ENCODE data around the gene QRICH1. TPM values are rescaled to one million over a fixed set of nuclear protein-coding genes. Genes with fewer than 3 reads are reported as not detected.
A peak's percentile ranks its signal among the peaks of the same experiment; 100 is the strongest.

The QRICH1 gene
- polyA plus RNA-seq, 3 donors = 9.3 to 150 (median 16.1) TPM

DNA sequence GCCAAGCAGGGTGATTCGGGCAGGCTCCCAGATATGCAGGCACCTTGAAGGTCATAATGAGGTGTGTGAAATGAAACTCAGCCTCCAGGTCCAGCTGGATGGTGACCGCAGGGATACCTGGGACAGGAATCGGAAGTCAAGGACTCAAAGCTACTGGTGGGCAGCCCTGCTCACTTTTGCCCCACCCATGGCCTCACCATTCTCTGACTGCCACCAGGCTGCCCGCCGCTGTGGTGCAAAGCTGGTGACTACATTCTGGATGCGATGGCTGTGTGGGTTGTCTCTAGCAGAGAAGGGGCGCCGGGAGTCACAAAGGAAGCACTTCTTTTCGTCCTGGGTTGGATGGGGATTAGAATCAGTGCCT is 38.2 kb upstream of the QRICH1 start:
- H3K4me3 Mint-ChIP-seq = peak overlapping the region; percentile 82 to 92
- Histone ChIP-seq H3K4me1 (ENCODE audit: control insufficient read depth in 1 of 2, insufficient read depth in 2 of 2, low read length in 2 of 2) (peaks cover 14 to 20% of the 10 kb centered on the region in 2 donors), H3K9ac (ENCODE audit: insufficient read depth, low read length, poor library complexity, severe bottlenecking) (peak overlapping the region; percentile 66), H3K4me3 (replicated peaks in 1 of 3; ENCODE audit: low read depth in 2 of 3, low read length in 3 of 3) (peak overlapping the region in 2 of 3 experiments; percentile 58 to 78), H3K9me3 (replicated peaks in 1 of 2; ENCODE audit: control insufficient read depth in 1 of 2, insufficient read depth in 1 of 2, low read length in 2 of 2) (no peaks in the 10 kb centered on the region), H4K20me1 (ENCODE audit: insufficient read depth, low read length) (no peaks in the 10 kb centered on the region), H3K36me3 (replicated peaks in 1 of 2; ENCODE audit: control insufficient read depth in 1 of 2, insufficient read depth in 2 of 2, low read length in 2 of 2) (no peaks in the 10 kb centered on the region), H3K27ac (ENCODE audit: low read depth in 1 of 2, low read length in 2 of 2) (peak overlapping the region in 1 of 2 donors; percentile 54), H3K4me2 (replicated peaks; ENCODE audit: extremely low read depth, low read length, poor library complexity, severe bottlenecking) (peak overlapping the region; percentile 87), H3K79me2 (ENCODE audit: insufficient read depth, low read length) (no peaks in the 10 kb centered on the region), H2AFZ (ENCODE audit: insufficient read depth, low read depth, low read length, poor library complexity, severe bottlenecking) (peak overlapping the region; percentile 87), H3K27me3 (ENCODE audit: control insufficient read depth in 2 of 2, insufficient read depth in 2 of 2, low read length in 2 of 2) (no peaks in the 10 kb centered on the region)
- no peak for DNase-seq
- TF ChIP-seq, protein P1, sequence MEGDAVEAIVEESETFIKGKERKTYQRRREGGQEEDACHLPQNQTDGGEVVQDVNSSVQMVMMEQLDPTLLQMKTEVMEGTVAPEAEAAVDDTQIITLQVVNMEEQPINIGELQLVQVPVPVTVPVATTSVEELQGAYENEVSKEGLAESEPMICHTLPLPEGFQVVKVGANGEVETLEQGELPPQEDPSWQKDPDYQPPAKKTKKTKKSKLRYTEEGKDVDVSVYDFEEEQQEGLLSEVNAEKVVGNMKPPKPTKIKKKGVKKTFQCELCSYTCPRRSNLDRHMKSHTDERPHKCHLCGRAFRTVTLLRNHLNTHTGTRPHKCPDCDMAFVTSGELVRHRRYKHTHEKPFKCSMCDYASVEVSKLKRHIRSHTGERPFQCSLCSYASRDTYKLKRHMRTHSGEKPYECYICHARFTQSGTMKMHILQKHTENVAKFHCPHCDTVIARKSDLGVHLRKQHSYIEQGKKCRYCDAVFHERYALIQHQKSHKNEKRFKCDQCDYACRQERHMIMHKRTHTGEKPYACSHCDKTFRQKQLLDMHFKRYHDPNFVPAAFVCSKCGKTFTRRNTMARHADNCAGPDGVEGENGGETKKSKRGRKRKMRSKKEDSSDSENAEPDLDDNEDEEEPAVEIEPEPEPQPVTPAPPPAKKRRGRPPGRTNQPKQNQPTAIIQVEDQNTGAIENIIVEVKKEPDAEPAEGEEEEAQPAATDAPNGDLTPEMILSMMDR (IDR thresholded peaks at IDR 0.05) = no peak
- H3K4me1 Mint-ChIP-seq = peaks cover 29% of the 10 kb centered on the region
- peak overlapping the region in 1 of 7 donors; percentile 54 for H3K27ac Mint-ChIP-seq
- intact Hi-C loops (cut with micrococcal nuclease) = loop anchor here in 1 of 2 donors (10.0 kb wide), 1 partner anchor 147 kb away; no protein-coding TSS in a partner anchor
- 66% methylated on average over 5 of the region's 9 CpGs for WGBS (ENCODE audit: insufficient coverage)
- H3K27me3 Mint-ChIP-seq (ENCODE audit: low read depth in 3 of 3) = peaks cover 0 to 3% (median 2%) of the 10 kb centered on the region in 3 donors
- H3K36me3 Mint-ChIP-seq = peaks cover 0 to 2% of the 10 kb centered on the region in 2 donors
- H3K9me3 Mint-ChIP-seq = peaks cover 0 to 3% (median 0%) of the 10 kb centered on the region in 7 donors

DNA sequence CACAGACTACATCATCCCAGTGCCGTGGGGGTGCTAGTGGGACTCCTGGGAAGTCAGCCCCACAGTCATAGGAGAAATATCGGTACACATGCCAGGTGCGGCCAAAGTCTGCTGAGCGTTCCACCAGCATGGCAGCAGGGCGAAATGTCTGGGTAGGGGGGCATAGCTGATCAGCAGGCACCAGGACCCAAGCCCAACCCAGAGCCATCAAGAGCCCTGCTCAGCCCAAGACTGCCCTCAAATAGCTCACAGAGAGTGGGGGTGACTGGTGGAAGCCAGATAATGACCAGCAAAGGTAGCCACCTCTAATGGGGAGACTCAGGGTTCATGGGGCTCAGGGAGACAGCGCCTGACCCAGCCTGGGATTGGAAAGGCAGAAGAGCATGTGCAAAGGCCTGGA is 37.7 kb upstream of the QRICH1 start:
- no peak overlapping the region for H2AFZ ChIP-seq (ENCODE audit: insufficient read depth, low read depth, low read length, poor library complexity, severe bottlenecking)
- H3K4me1 Mint-ChIP-seq = peaks cover 29% of the 10 kb centered on the region
- no peak overlapping the region for H3K9ac ChIP-seq (ENCODE audit: insufficient read depth, low read length, poor library complexity, severe bottlenecking)
- H3K27ac ChIP-seq (ENCODE audit: low read depth in 1 of 2, low read length in 2 of 2) = no peak overlapping the region
- H3K4me1 ChIP-seq (ENCODE audit: control insufficient read depth in 1 of 2, insufficient read depth in 2 of 2, low read length in 2 of 2) = peaks cover 14 to 20% of the 10 kb centered on the region in 2 donors
- H3K9me3 Mint-ChIP-seq = peaks cover 0 to 3% (median 0%) of the 10 kb centered on the region in 7 donors
- no peaks in the 10 kb centered on the region for H4K20me1 ChIP-seq (ENCODE audit: insufficient read depth, low read length)
- WGBS (ENCODE audit: insufficient coverage) = 100% methylated on average over 5 of the region's 6 CpGs
- H3K36me3 Mint-ChIP-seq = peaks cover 0 to 2% of the 10 kb centered on the region in 2 donors
- H3K9me3 ChIP-seq (replicated peaks in 1 of 2; ENCODE audit: control insufficient read depth in 1 of 2, insufficient read depth in 1 of 2, low read length in 2 of 2) = no peaks in the 10 kb centered on the region
- intact Hi-C loops (cut with micrococcal nuclease) = loop anchor here in 1 of 2 donors (10.0 kb wide), 1 partner anchor 147 kb away; no protein-coding TSS in a partner anchor
- peak overlapping the region in 1 of 2 donors; percentile 92 for H3K4me3 Mint-ChIP-seq
- H3K36me3 ChIP-seq (replicated peaks in 1 of 2; ENCODE audit: control insufficient read depth in 1 of 2, insufficient read depth in 2 of 2, low read length in 2 of 2) = no peaks in the 10 kb centered on the region
- H3K79me2 ChIP-seq (ENCODE audit: insufficient read depth, low read length) = no peaks in the 10 kb centered on the region
- H3K27me3 Mint-ChIP-seq (ENCODE audit: low read depth in 3 of 3) = peaks cover 0 to 3% (median 2%) of the 10 kb centered on the region in 3 donors
- peak overlapping the region in 2 of 7 donors; percentile 38 to 77 for H3K27ac Mint-ChIP-seq
- TF ChIP-seq, protein P1 (IDR thresholded peaks at IDR 0.05) = no peak
- no peak overlapping the region for H3K4me2 ChIP-seq (replicated peaks; ENCODE audit: extremely low read depth, low read length, poor library complexity, severe bottlenecking)
- DNase-seq = no peak
- H3K4me3 ChIP-seq (replicated peaks in 1 of 3; ENCODE audit: low read depth in 2 of 3, low read length in 3 of 3) = no peak overlapping the region
- H3K27me3 ChIP-seq (ENCODE audit: control insufficient read depth in 2 of 2, insufficient read depth in 2 of 2, low read length in 2 of 2) = no peaks in the 10 kb centered on the region

Measured in CD14-positive monocyte (primary cell).